Gastrocnemius medialis (tissue), 4 donors: ENCODE data around the gene SLX4. TPM values are rescaled to one million over a fixed set of nuclear protein-coding genes. Genes with fewer than 3 reads are reported as not detected.
A peak's percentile ranks its signal among the peaks of the same experiment; 100 is the strongest.

ENCODE experiments used
- ATAC-seq, 2 donors: fragments of 150-250 bp; one replicate each; pipeline ENCODE4 v1.9.1; 2016
- DNase-seq, 2 donors: peaks; one replicate each; pipeline ENCODE4 v3.0.0-alpha.2; 2019
- H3K27ac ChIP-seq, 4 donors: fragments of 200-600 bp; sonication (generic); 1 replicate in 1 of 4; 2 replicates in 3 of 4; pipeline ENCODE4 v1.5.1; 2016 to 2018; ENCODE audit warnings: mild to moderate bottlenecking in 2 of 4, moderate library complexity in 1 of 4
- H3K27me3 ChIP-seq, 3 donors: fragments of 200-600 bp; sonication (generic) in 2 of 3; 1 replicate in 1 of 3; 2 replicates in 2 of 3; pipeline versions ENCODE4 v1.5.1 to v1.6.0; 2016 to 2019; ENCODE audit warnings: mild to moderate bottlenecking in 1 of 3, moderate library complexity in 1 of 3
- H3K36me3 ChIP-seq, 2 donors: fragments of 200-600 bp; sonication (generic) in 1 of 2; one replicate each; pipeline ENCODE4 v1.5.1; 2017 to 2018
- H3K4me1 ChIP-seq, 2 donors: fragments of 200-600 bp; sonication (generic) in 1 of 2; one replicate each; pipeline ENCODE4 v1.5.1; 2016 to 2017; ENCODE audit warnings: mild to moderate bottlenecking in 2 of 2
- H3K4me3 ChIP-seq, 4 donors: fragments of 200-600 bp; sonication (generic) in 3 of 4; 1 replicate in 1 of 4; 2 replicates in 3 of 4; pipeline ENCODE4 v1.5.1; 2016 to 2019; ENCODE audit warnings: mild to moderate bottlenecking in 2 of 4
- H3K9me3 ChIP-seq, 3 donors: fragments of 200-600 bp; sonication (generic) in 2 of 3; 1 replicate in 1 of 3; 2 replicates in 2 of 3; pipeline ENCODE4 v1.5.1; 2016 to 2019
- POLR2A ChIP-seq, 2 donors: fragments of 450-650 bp; IDR thresholded peaks; one replicate each; pipeline ENCODE4 v1.6.1; 2017; ENCODE audit warnings: antibody characterized with exemption in 2 of 2, mild to moderate bottlenecking in 2 of 2, moderate library complexity in 2 of 2
- in situ Hi-C, 4 donors: fragments of 200-750 bp; cut with MboI; loops; one replicate each; pipeline versions ENCODE4 v1.15.0 to v1.8.0; 2017; ENCODE audit warnings: low sequenced_read_pairs in 4 of 4
- intact Hi-C: fragments of 100-400 bp; cut with DNase I; formaldehyde crosslinking; loops from one replicate; pipeline ENCODE4 v1.15.1; 2023; ENCODE audit warnings: low total_unique reads
- total RNA-seq, 4 donors: library from RNA; depleted of rRNA; stranded (reverse); fragments of >200 nt; gene quantifications; one replicate each; pipeline versions ENCODE4 v1.1.0 to v1.2.3, GENCODE V29; 2016
- TF ChIP-seq, protein P1 (sequence below), 5 experiments: fragments of 450-650 bp in 3 of 5; fragments of 200-600 bp in 2 of 5; sonication (generic) in 2 of 5; IDR thresholded peaks in 4 of 5; conservative IDR thresholded peaks in 1 of 5; 1 replicate in 4 of 5; 2 replicates in 1 of 5; pipeline ENCODE4 v1.5.1; 2016 to 2019; ENCODE audit warnings: antibody characterized with exemption in 5 of 5, mild to moderate bottlenecking in 3 of 5, moderate library complexity in 3 of 5

The SLX4 gene
- total RNA-seq, 4 donors from 2014 or later: 1.8 to 3.6 (median 2.8) TPM

DNA sequence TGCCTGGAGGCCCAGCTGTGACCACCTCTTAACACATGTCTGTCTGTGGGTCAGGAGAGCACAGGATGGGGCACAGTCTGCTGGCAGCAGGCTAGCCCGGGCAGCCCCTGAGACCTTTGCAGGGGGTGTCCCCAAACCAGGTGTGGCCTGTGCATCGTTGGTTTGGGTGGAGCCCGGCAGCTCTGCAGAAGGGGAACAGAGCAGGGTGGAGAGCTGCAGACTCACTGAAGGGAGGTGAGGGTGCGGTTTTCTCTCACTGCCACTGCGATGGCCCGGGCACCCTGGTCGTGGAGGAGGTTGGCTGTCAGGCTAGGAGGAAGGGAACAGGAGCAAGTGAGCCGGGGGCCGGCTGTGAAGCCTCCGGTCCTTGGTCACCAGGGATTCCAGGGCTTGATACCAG lies 63.0 kb downstream of the SLX4 start:
- ATAC-seq (no peak), DNase-seq (no peak)
- intact Hi-C loops: no loop called here
- H3K27ac ChIP-seq: peak overlapping the region; percentile 68 to 84 (median 80)
- H3K4me3 ChIP-seq: no peak overlapping the region
- H3K9me3 ChIP-seq: no peaks in the 10 kb centered on the region
- in situ Hi-C loops: loop anchor here in 1 of 4 donors (25.0 kb wide), 1 partner anchor 339 kb away; the partner anchor contains the start of gene CREBBP
- H3K27me3 ChIP-seq: no peaks in the 10 kb centered on the region
- TF ChIP-seq, protein P1, sequence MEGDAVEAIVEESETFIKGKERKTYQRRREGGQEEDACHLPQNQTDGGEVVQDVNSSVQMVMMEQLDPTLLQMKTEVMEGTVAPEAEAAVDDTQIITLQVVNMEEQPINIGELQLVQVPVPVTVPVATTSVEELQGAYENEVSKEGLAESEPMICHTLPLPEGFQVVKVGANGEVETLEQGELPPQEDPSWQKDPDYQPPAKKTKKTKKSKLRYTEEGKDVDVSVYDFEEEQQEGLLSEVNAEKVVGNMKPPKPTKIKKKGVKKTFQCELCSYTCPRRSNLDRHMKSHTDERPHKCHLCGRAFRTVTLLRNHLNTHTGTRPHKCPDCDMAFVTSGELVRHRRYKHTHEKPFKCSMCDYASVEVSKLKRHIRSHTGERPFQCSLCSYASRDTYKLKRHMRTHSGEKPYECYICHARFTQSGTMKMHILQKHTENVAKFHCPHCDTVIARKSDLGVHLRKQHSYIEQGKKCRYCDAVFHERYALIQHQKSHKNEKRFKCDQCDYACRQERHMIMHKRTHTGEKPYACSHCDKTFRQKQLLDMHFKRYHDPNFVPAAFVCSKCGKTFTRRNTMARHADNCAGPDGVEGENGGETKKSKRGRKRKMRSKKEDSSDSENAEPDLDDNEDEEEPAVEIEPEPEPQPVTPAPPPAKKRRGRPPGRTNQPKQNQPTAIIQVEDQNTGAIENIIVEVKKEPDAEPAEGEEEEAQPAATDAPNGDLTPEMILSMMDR (IDR thresholded peaks at IDR 0.05 in 4 of 5, conservative IDR thresholded peaks at IDR 0.05 in 1 of 5): no peak
- no peak for TF ChIP-seq POLR2A (IDR thresholded peaks at IDR 0.05)
- H3K4me1 ChIP-seq: peaks cover 13 to 19% of the 10 kb centered on the region in 2 donors
- no peaks in the 10 kb centered on the region for H3K36me3 ChIP-seq

DNA sequence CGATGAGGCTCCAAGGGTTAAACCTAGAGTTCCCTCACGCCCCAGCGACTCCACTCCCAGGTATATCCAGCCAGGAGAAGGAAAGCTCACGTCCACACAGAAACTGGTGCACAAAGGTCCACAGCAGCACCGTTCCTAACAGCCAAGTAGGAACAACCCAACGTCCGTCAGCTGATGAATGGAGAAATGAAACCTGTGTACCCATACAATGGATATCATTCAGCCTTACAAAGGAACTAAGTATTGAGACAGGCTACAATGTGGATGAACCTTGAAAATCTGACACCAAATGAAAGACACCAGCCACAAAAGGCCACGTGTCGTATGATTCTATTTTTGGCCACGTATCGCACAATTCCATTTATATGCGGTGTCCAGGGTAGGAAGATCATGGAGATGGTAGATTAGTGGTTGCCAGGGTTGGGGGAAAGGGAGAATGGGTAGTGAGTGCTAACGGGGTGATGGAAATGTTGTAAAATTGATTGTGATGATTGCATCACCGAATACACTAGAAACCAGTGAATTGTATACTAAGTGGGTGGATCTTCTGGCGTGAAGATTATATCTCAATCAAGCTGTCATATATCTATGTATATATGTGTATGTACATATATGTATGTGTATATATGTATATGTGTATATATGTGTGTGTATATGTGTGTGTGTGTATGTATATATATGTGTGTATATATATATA lies 64.3 kb downstream of the SLX4 start:
- in situ Hi-C loops: loop anchor here in 1 of 4 donors (25.0 kb wide), 1 partner anchor 340 kb away; the partner anchor contains the start of gene CREBBP
- no peak overlapping the region for H3K4me3 ChIP-seq
- no peaks in the 10 kb centered on the region for H3K9me3 ChIP-seq
- peaks cover 22 to 23% of the 10 kb centered on the region in 2 donors for H3K4me1 ChIP-seq
- H3K27me3 ChIP-seq: no peaks in the 10 kb centered on the region
- H3K36me3 ChIP-seq: no peaks in the 10 kb centered on the region
- DNase-seq (no peak), ATAC-seq (peak; percentile 59 to 73)
- intact Hi-C loops: no loop called here
- H3K27ac ChIP-seq: peak overlapping the region; percentile 68 to 84 (median 80)
- TF ChIP-seq, protein P1 (IDR thresholded peaks at IDR 0.05 in 4 of 5, conservative IDR thresholded peaks at IDR 0.05 in 1 of 5): no peak
- no peak for TF ChIP-seq POLR2A (IDR thresholded peaks at IDR 0.05)

DNA sequence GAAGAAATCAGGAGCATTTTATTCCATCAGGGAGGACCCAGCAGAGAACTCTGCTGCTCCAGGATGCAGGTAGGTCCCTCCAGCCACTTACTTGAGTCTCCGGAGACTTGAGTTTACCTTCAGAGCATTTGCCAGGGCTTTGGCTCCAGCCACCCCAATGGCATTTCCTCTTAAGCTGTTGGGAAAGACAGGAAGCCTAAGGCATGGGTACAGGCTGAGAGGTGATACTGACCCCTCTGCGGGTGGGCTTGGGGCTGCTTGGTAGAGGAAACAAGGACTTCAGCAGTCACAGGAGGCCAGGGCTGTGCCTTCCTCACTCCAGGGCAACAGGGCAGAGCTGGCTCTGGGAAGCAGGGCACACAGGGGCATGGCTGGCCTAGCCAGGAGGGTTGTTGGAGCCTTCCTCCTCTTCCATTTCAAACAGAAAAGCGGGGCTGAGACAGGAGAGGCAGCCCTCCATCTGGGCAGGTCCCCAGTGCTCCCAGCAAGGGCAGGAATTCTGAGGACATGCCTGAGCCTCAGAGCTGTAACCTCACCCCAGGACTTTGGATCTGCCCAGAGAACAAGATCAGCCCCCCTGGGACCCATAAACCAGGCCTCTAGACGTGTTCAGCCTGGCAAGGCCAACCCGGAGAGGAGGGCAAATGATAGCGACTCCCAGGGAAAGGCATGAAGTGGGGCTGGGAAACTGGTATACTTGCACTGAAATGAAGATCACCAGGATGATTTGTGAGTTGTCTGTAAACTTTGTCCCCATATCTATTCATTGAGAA lies 68.6 kb downstream of the SLX4 start:
- TF ChIP-seq, protein P1 (IDR thresholded peaks at IDR 0.05 in 4 of 5, conservative IDR thresholded peaks at IDR 0.05 in 1 of 5): no peak
- no peak for TF ChIP-seq POLR2A (IDR thresholded peaks at IDR 0.05)
- DNase-seq (no peak), ATAC-seq (no peak)
- Histone ChIP-seq H3K27ac (peak overlapping the region in 1 of 4 donors; percentile 29), H3K36me3 (no peaks in the 10 kb centered on the region), H3K9me3 (no peaks in the 10 kb centered on the region), H3K4me3 (no peak overlapping the region), H3K4me1 (peaks cover 26 to 36% of the 10 kb centered on the region in 2 donors), H3K27me3 (no peaks in the 10 kb centered on the region)
- in situ Hi-C loops: loop anchor here in 1 of 4 donors (25.0 kb wide), 1 partner anchor 345 kb away; the partner anchor contains the start of gene CREBBP
- intact Hi-C loops: no loop called here

GRCh38 chr16:3541527-3542155 lies 69.8 kb downstream of the SLX4 start:
- Histone ChIP-seq H3K9me3 (no peaks in the 10 kb centered on the region), H3K27ac (no peak overlapping the region), H3K4me3 (no peak overlapping the region), H3K4me1 (peaks cover 25 to 44% of the 10 kb centered on the region in 2 donors), H3K36me3 (no peaks in the 10 kb centered on the region), H3K27me3 (no peaks in the 10 kb centered on the region)
- TF ChIP-seq, protein P1 (IDR thresholded peaks at IDR 0.05 in 4 of 5, conservative IDR thresholded peaks at IDR 0.05 in 1 of 5): no peak
- no peak for TF ChIP-seq POLR2A (IDR thresholded peaks at IDR 0.05)
- in situ Hi-C loops (loop anchor here in 1 of 4 donors (25.0 kb wide), 1 partner anchor 346 kb away; the partner anchor contains the start of gene CREBBP), intact Hi-C loops (no loop called here)
- DNase-seq (no peak), ATAC-seq (no peak)
